T1000 (cell line): Measurements from ENCODE around the gene SH3YL1.
A peak's percentile ranks its signal among the peaks of the same experiment; 100 is the strongest.

Source experiments
- DNase-seq: peaks from one replicate; lab custom pipeline; 2025; ENCODE audit warnings: mixed read lengths; lab: John Stamatoyannopoulos, UW

SH3YL1 gene

GRCh38 chr2:282371-283263 is 18.8 kb upstream of the SH3YL1 start:
- DNase-seq, result no peak

GRCh38 chr2:281381-281780 is 17.5 kb upstream of the SH3YL1 start:
- DNase-seq, result no peak

GRCh38 chr2:280650-281110 is 16.8 kb upstream of the SH3YL1 start:
- no peak for DNase-seq

- no peak for DNase-seq
Observed at GRCh38 chr2:279956-280649, 16.3 kb upstream of the SH3YL1 start.

GRCh38 chr2:279366-279765 is 15.5 kb upstream of the SH3YL1 start:
- no peak for DNase-seq

- DNase-seq, result no peak
Observed at GRCh38 chr2:278927-279320, 15.1 kb upstream of the SH3YL1 start.

GRCh38 chr2:278312-278926 is 14.6 kb upstream of the SH3YL1 start:
- DNase-seq, result no peak

GRCh38 chr2:275466-275865 is 11.6 kb upstream of the SH3YL1 start:
- no peak for DNase-seq

- no peak for DNase-seq
Observed at GRCh38 chr2:274503-274902, 10.7 kb upstream of the SH3YL1 start.

- DNase-seq, result no peak
Observed at GRCh38 chr2:273333-273732, 9.5 kb upstream of the SH3YL1 start.

- no peak for DNase-seq
Observed at GRCh38 chr2:271917-272316, 8.1 kb upstream of the SH3YL1 start.

- no peak for DNase-seq
Observed at GRCh38 chr2:270861-271260, 7.0 kb upstream of the SH3YL1 start.

GRCh38 chr2:269356-270030 is 5.7 kb upstream of the SH3YL1 start:
- no peak for DNase-seq

- DNase-seq, result no peak
Observed at GRCh38 chr2:268323-268722, 4.5 kb upstream of the SH3YL1 start.

- peak; percentile 85 for DNase-seq
Observed at GRCh38 chr2:264493-265468, 949 bp upstream of the SH3YL1 start, which contains the start of gene ACP1. Gene ACP1 (plus strand): TSS chr2:264947. CDS start chr2:264965, 18 bp downstream.

GRCh38 chr2:263022-263738 is 652 bp downstream of the SH3YL1 start:
- DNase-seq, result no peak

GRCh38 chr2:262117-262516 is 1.7 kb downstream of the SH3YL1 start:
- DNase-seq, result no peak

- DNase-seq, result no peak
Observed at GRCh38 chr2:260507-261161, 3.2 kb downstream of the SH3YL1 start.

GRCh38 chr2:259789-260331 is 4.0 kb downstream of the SH3YL1 start:
- DNase-seq, result no peak
